ENCODE results near the gene KCNT1. TPM values are rescaled to one million over a fixed set of nuclear protein-coding genes. Genes with fewer than 3 reads are reported as not detected.

The KCNT1 gene
- total RNA-seq, 2 experiments from 2014 or later = not detected

DNA sequence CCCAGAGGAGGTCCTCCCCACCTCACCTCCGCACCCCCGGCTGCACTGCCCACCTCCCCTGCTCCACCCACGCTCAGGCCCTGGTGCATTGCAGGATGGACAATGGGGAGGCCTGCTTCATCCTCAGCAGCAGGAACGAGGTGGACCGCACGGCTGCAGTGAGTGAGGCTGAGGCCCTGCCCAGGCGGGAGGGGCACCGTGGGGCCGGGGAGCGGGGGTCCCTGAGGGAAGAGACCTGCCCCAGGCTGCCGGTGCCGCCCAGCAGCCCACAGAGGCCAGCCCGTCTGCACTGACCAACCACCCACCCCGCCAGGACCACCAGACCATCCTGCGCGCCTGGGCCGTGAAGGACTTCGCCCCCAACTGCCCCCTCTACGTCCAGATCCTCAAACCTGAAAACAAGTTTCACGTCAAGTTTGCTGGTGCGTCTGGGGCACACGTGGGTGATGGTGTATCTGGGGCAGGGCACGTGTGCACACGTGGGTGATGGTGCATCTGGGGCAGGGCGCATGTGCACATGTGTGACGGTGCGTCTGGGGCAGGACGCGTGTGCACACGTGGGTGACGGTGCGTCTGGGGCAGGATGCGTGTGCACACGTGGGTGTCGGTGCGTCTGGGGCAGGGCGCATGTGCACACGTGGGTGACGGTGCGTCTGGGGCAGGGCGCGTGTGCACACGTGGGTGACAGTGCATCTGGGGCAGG is 66.7 kb downstream of the KCNT1 start:
- Mint-ChIP-seq H3K4me3 (no peak overlapping the region), H3K27me3 (no peaks in the 10 kb centered on the region), H3K9me3 (ENCODE audit: low read depth) (peaks cover 6% of the 10 kb centered on the region), H3K27ac (no peak overlapping the region), H3K4me1 (no peaks in the 10 kb centered on the region), H3K36me3 (no peaks in the 10 kb centered on the region)
- DNase-seq = no peak
- no peak for ATAC-seq
- CTCF ChIA-PET = no interaction called here

DNA sequence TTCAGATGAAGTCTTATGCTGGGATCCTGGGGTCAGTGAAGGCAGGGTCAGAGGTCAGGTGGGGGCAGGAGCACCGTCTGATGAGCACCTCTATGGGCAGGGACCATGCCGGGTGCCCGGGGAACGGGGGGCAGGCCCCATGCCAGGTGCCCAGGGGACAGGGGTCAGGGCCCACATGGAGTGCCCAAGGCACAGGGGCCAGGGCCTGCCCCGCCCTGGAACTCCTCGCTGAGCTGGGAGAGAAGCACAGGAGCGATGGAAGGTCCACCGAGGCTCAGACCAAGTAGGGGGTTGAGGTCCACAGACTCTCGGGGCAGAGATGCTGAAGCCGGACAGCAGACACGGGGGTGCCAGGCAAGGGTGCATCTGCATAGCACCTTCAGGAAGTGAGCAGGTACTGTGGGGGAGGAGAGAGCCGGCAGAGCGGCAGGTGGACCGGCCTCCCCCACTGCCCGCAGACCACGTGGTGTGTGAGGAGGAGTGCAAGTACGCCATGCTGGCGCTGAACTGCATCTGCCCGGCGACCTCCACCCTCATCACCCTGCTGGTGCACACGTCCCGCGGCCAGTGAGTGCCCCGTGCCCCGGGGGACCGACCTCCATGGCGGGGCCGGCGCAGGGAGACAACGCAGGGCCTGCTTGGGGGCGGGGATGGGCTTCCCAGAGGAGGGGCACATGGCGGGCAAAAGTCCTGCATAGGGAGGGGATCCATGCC is 67.7 kb downstream of the KCNT1 start:
- Mint-ChIP-seq H3K27ac (no peak overlapping the region), H3K9me3 (ENCODE audit: low read depth) (peaks cover 6% of the 10 kb centered on the region), H3K4me1 (no peaks in the 10 kb centered on the region), H3K27me3 (no peaks in the 10 kb centered on the region), H3K4me3 (no peak overlapping the region), H3K36me3 (no peaks in the 10 kb centered on the region)
- DNase-seq (no peak), ATAC-seq (no peak)
- CTCF ChIA-PET = no interaction called here

DNA sequence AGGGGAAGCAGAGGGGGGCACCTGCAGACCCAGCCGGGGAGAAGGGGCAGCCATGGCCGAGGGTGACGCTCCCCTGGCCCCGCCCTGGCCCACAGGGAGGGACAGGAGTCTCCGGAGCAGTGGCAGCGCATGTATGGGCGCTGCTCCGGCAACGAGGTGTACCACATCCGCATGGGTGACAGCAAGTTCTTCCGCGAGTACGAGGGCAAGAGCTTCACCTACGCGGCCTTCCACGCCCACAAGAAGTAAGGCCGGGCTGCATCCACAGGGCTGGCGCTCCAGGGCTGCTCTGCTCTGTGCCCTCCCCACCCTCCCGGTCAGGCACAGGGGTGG is 68.2 kb downstream of the KCNT1 start:
- Mint-ChIP-seq H3K9me3 (ENCODE audit: low read depth) (peaks cover 6% of the 10 kb centered on the region), H3K36me3 (no peaks in the 10 kb centered on the region), H3K27me3 (no peaks in the 10 kb centered on the region), H3K4me3 (no peak overlapping the region), H3K27ac (no peak overlapping the region), H3K4me1 (no peaks in the 10 kb centered on the region)
- ATAC-seq (no peak), DNase-seq (no peak)
- CTCF ChIA-PET = no interaction called here

DNA sequence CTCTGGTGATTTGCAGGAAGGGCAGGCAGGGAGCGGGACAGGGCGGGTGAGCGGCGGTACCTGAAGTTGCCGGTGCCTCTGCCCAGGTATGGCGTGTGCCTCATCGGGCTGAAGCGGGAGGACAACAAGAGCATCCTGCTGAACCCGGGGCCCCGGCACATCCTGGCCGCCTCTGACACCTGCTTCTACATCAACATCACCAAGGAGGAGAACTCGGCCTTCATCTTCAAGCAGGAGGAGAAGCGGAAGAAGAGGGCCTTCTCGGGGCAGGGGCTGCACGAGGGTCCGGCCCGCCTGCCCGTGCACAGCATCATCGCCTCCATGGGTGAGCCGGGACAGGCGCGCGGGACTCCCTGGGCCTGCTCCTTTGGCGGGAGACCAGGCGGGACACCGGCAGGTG is 68.8 kb downstream of the KCNT1 start:
- ATAC-seq = no peak
- no peak overlapping the region for H3K27ac Mint-ChIP-seq
- DNase-seq = no peak
- CTCF ChIA-PET = no interaction called here
- no peak overlapping the region for H3K4me3 Mint-ChIP-seq
- peaks cover 6% of the 10 kb centered on the region for H3K9me3 Mint-ChIP-seq (ENCODE audit: low read depth)
- H3K27me3 Mint-ChIP-seq = no peaks in the 10 kb centered on the region
- H3K36me3 Mint-ChIP-seq = no peaks in the 10 kb centered on the region
- H3K4me1 Mint-ChIP-seq = no peaks in the 10 kb centered on the region

DNA sequence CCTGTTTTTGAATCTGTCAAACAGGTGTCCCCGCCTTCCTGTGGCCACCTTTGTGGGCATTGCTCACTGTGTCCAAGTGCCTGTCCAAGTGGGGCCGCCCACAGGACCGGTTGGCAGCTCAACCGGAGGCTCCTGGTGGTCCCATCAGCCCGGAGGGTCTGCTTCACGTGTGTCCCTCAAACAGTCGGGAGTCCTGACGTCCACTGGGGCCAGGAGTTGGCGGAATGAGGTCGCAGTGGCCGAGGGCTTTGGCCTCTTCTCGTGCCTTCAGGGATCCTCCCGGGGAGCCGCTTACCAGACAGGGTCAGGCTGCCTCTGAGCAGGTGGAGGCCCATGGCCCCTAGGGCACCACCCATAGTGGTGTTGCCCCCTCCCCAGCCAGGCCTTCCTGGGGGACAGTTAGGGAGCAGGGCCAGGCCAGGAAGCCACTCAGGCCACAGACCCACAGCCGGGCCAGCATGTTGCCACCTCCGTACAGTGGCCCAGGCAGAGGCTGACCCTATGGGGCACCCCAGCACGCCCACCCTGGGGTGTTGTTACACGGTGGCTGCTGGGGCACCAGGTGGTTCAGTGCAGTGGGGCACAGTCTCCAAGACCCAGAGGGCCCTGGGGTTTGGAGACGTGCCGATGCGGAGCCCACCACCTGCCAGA is 69.5 kb downstream of the KCNT1 start:
- H3K27me3 Mint-ChIP-seq = no peaks in the 10 kb centered on the region
- no peak overlapping the region for H3K27ac Mint-ChIP-seq
- H3K9me3 Mint-ChIP-seq (ENCODE audit: low read depth) = no peaks in the 10 kb centered on the region
- no peak overlapping the region for H3K4me3 Mint-ChIP-seq
- H3K4me1 Mint-ChIP-seq = no peaks in the 10 kb centered on the region
- CTCF ChIA-PET = no interaction called here
- ATAC-seq (no peak), DNase-seq (no peak)
- H3K36me3 Mint-ChIP-seq = no peaks in the 10 kb centered on the region

GRCh38 chr9:135772056-135772646 is 70.2 kb downstream of the KCNT1 start:
- no peaks in the 10 kb centered on the region for H3K9me3 Mint-ChIP-seq (ENCODE audit: low read depth)
- H3K27me3 Mint-ChIP-seq = no peaks in the 10 kb centered on the region
- ATAC-seq (no peak), DNase-seq (no peak)
- CTCF ChIA-PET = no interaction called here
- no peak overlapping the region for H3K27ac Mint-ChIP-seq
- H3K36me3 Mint-ChIP-seq = no peaks in the 10 kb centered on the region
- no peak overlapping the region for H3K4me3 Mint-ChIP-seq
- H3K4me1 Mint-ChIP-seq = no peaks in the 10 kb centered on the region

DNA sequence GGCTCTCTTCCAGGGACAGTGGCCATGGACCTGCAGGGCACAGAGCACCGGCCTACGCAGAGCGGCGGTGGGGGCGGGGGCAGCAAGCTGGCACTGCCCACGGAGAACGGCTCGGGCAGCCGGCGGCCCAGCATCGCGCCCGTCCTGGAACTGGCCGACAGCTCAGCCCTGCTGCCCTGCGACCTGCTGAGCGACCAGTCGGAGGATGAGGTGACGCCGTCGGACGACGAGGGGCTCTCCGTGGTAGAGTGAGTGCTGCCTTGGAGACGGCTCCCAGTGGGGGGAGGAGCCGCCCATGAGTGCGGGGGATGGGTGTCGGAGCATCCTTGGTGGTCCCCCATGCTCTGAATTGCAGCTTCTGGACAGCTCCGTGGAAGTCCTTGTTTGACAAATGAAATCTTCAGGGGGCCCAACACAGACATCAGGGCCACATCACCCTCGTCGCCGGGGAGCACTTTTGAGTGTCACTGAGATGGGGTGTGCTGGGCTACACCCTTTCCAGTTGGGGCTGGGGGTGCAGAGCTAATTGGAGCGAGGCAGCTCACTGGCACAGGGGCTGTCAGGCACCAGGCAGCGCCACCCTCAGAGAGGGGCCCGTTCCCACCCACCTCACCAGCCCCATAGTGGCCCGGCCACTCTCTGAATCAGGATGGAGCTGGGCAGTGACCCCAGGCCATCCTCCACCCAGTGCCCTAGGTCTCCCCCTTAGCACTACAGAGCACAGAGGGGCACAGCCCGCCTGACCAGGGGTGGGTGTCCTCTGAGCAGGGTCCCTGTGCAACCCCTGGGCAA is 70.9 kb downstream of the KCNT1 start:
- Mint-ChIP-seq H3K36me3 (no peaks in the 10 kb centered on the region), H3K27ac (no peak overlapping the region), H3K4me1 (no peaks in the 10 kb centered on the region), H3K27me3 (no peaks in the 10 kb centered on the region), H3K4me3 (no peak overlapping the region), H3K9me3 (ENCODE audit: low read depth) (no peaks in the 10 kb centered on the region)
- CTCF ChIA-PET = no interaction called here
- DNase-seq (no peak), ATAC-seq (no peak)

GRCh38 chr9:135773530-135774238 is 71.7 kb downstream of the KCNT1 start:
- H3K4me3 Mint-ChIP-seq = no peak overlapping the region

DNA sequence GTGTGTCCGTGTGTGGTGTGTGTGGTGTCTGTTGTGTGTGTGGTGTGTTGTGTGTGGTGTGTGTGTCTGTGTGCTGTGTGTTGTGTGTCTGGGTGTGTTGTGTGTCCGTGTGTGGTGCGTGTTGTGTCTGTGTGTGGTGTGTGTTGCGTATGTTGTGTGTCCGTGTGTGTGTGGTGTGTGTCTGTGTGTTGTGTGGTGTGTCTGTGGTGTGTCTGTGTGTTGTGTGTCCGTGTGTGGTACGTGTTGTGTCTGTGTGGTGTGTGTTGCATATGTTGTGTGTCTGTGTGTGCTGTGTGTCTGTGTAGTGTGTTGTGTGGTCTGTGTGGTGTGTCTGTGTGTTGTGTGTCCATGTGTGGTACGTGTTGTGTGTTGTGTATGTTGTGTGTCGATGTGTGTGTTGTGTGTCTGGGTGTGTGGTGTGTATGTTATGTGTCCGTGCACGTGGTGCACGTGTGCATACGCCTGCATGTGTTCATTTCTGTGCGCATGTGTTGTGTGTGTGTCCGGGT is 72.3 kb downstream of the KCNT1 start:
- Mint-ChIP-seq H3K4me3 (no peak overlapping the region), H3K9me3 (ENCODE audit: low read depth) (no peaks in the 10 kb centered on the region), H3K4me1 (no peaks in the 10 kb centered on the region), H3K27ac (no peak overlapping the region), H3K27me3 (no peaks in the 10 kb centered on the region), H3K36me3 (no peaks in the 10 kb centered on the region)
- no peak for DNase-seq
- no peak for ATAC-seq
- CTCF ChIA-PET = no interaction called here

More at GRCh38 chr9:135773530-135774238, 71.7 kb downstream of the KCNT1 start:
- Mint-ChIP-seq H3K27me3 (no peaks in the 10 kb centered on the region), H3K9me3 (ENCODE audit: low read depth) (no peaks in the 10 kb centered on the region), H3K27ac (no peak overlapping the region), H3K4me1 (no peaks in the 10 kb centered on the region), H3K36me3 (no peaks in the 10 kb centered on the region)
- DNase-seq (no peak), ATAC-seq (no peak)
- CTCF ChIA-PET = no interaction called here

DNA sequence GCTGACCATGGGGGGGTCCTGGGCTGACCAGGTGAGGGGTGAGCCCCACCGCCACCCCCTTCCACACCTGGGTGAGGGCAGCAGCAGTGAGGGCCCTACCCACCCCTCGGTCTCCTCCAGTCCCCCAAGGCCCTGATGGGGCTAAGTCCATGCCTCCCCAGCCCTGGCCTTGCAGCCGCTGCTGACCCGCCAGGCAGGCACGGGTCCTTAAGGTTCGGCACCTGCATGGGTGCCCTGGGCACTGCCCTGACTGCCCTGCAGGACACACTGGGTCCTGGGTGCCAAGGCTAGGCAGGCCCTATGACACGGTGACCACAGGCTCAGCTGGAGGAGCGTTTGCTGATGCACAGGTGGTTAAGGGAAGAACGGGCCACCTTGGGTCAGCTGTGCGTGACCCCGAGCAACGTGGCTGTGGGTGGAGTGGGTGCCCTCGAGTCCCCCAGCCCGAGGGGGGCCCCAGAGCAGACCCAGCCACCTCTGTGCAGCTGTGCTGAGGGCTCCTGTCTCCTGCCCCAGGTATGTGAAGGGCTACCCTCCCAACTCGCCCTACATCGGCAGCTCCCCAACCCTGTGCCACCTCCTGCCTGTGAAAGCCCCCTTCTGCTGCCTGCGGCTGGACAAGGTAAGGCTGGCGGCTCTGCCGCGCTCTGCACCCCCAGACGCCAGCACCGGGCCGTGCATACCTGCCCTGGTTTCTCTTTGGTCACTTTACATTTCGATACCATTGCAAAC is 73.0 kb downstream of the KCNT1 start:
- H3K36me3 Mint-ChIP-seq = no peaks in the 10 kb centered on the region
- H3K9me3 Mint-ChIP-seq (ENCODE audit: low read depth) = no peaks in the 10 kb centered on the region
- H3K27ac Mint-ChIP-seq = no peak overlapping the region
- CTCF ChIA-PET = no interaction called here
- DNase-seq (no peak), ATAC-seq (no peak)
- no peaks in the 10 kb centered on the region for H3K4me1 Mint-ChIP-seq
- no peak overlapping the region for H3K4me3 Mint-ChIP-seq
- no peaks in the 10 kb centered on the region for H3K27me3 Mint-ChIP-seq

- Mint-ChIP-seq H3K27me3 (no peaks in the 10 kb centered on the region), H3K4me3 (no peak overlapping the region), H3K27ac (no peak overlapping the region), H3K4me1 (no peaks in the 10 kb centered on the region), H3K9me3 (ENCODE audit: low read depth) (no peaks in the 10 kb centered on the region), H3K36me3 (no peaks in the 10 kb centered on the region)
- no peak for DNase-seq
- ATAC-seq = no peak
- CTCF ChIA-PET = no interaction called here
These were observed 73.9 kb downstream of the KCNT1 start for GRCh38 chr9:135775911-135776310.

DNA sequence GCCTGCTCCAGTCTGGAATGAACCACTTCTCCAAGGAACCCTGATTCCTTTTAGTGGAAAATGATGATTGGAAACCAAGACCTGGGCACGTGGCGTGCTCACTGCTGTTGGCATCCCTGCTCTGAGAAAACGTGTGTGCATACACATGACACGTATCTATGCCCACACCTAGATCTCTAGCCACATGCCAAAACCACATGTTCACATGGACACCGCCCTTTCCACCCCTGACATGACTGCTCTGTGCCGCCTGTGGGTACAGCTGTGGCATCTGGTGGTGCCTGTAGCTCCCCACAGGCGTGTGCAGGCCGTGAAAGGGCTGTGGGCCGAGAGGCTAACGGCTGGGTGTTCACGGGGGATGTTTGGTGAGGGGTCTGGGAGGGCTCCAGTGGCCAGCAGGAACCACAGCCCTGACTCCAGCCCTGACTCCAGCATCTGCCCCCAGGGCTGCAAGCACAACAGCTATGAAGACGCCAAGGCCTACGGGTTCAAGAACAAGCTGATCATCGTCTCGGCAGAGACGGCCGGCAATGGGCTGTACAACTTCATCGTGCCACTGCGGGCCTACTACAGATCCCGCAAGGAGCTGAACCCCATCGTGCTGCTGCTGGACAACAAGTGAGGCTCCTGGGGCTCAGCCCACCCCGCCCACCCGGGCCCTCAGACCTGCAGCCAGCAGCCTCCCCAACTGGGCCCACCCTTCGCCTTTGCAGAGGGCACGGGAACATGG is 75.1 kb downstream of the KCNT1 start:
- Mint-ChIP-seq H3K27me3 (no peaks in the 10 kb centered on the region), H3K9me3 (ENCODE audit: low read depth) (no peaks in the 10 kb centered on the region), H3K27ac (no peak overlapping the region), H3K4me3 (no peak overlapping the region), H3K4me1 (no peaks in the 10 kb centered on the region), H3K36me3 (no peaks in the 10 kb centered on the region)
- CTCF ChIA-PET = interaction anchor here (0.6 kb wide), 1 partner anchor 221 kb away, joined by 3 read pairs; no protein-coding TSS in a partner anchor
- ATAC-seq (no peak), DNase-seq (no peak)
